ENCODE results near the gene DTX4. TPM values are rescaled to one million over a fixed set of nuclear protein-coding genes. Genes with fewer than 3 reads are reported as not detected.
A peak's percentile ranks its signal among the peaks of the same experiment; 100 is the strongest.

The DTX4 gene
- total and polyA plus RNA-seq, 3 donors from 2014 or later, result 4.5 to 10.2 (median 6.1) TPM

- Histone ChIP-seq H3K4me1 (peaks cover 4% of the 10 kb centered on the region), H3K4me3 (peak overlapping the region; percentile 34 to 58), H3K9me3 (no peaks in the 10 kb centered on the region), H3K36me3 (ENCODE audit: low read depth, missing control alignments) (no peaks in the 10 kb centered on the region), H3K27ac (peak overlapping the region; percentile 84 to 93), H3K27me3 (no peaks in the 10 kb centered on the region)
- intact Hi-C loops (cut with DNase I; ENCODE audit: low total_unique reads), result no loop called here
- no peak for DNase-seq
- TF ChIP-seq, protein P1, sequence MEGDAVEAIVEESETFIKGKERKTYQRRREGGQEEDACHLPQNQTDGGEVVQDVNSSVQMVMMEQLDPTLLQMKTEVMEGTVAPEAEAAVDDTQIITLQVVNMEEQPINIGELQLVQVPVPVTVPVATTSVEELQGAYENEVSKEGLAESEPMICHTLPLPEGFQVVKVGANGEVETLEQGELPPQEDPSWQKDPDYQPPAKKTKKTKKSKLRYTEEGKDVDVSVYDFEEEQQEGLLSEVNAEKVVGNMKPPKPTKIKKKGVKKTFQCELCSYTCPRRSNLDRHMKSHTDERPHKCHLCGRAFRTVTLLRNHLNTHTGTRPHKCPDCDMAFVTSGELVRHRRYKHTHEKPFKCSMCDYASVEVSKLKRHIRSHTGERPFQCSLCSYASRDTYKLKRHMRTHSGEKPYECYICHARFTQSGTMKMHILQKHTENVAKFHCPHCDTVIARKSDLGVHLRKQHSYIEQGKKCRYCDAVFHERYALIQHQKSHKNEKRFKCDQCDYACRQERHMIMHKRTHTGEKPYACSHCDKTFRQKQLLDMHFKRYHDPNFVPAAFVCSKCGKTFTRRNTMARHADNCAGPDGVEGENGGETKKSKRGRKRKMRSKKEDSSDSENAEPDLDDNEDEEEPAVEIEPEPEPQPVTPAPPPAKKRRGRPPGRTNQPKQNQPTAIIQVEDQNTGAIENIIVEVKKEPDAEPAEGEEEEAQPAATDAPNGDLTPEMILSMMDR (IDR thresholded peaks at IDR 0.05), result no peak
- TF ChIP-seq POLR2A (IDR thresholded peaks at IDR 0.05), result no peak
- 63 to 82% methylated on average over 1 of the region's 1 CpG for WGBS, 2 donors
These were observed 27.8 kb upstream of the DTX4 start for GRCh38 chr11:59144096-59144495.

DNA sequence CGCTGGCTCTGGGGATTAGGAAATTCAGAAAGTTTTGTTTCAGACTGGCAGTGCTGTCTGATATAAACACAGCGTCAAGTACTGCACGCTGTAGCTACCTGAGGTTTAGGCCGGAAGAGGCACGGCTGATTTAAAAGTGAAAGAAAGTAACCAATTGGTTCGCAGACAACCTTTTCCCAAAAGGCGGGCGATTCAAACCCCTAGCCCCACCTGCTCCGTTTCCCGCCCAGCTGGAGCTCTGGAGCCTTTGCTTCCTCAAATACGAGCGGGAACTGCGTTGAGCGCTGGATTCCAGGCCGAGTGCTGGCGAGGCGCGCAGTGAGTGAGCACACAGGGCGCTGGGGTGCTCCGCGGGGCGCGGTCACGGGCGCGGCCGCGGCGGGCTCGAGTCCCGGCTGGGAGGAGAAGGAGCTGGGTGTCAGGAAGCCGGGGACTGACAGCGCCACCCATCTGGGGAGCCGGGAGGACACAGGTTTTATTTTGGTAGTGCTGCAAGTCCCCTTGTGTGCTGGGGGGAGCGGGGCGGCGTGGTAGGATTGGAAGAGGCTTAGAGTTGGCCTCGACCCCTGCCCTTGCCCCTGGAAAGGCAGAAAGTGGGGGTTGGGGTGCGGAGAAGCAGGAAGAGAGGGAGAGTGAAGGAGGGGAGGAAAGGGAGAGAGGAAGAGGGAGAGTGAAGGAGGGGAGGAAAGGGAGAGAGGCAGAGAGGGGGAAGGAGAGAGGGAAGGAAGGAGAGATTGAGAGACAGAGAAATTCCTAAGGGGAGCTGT is 27.2 kb upstream of the DTX4 start:
- Histone ChIP-seq H3K9me3 (no peaks in the 10 kb centered on the region), H3K27ac (peak overlapping the region; percentile 84 to 93), H3K36me3 (ENCODE audit: low read depth, missing control alignments) (no peaks in the 10 kb centered on the region), H3K27me3 (no peaks in the 10 kb centered on the region), H3K4me3 (peak overlapping the region; percentile 34 to 58), H3K4me1 (peaks cover 4% of the 10 kb centered on the region)
- DNase-seq, result peak; percentile 86
- intact Hi-C loops (cut with DNase I; ENCODE audit: low total_unique reads), result no loop called here
- no peak for TF ChIP-seq POLR2A (IDR thresholded peaks at IDR 0.05)
- TF ChIP-seq, protein P1 (IDR thresholded peaks at IDR 0.05), result no peak
- WGBS, 2 donors, result 1 to 3% methylated on average over 16 to 39 of the region's 39 CpGs

DNA sequence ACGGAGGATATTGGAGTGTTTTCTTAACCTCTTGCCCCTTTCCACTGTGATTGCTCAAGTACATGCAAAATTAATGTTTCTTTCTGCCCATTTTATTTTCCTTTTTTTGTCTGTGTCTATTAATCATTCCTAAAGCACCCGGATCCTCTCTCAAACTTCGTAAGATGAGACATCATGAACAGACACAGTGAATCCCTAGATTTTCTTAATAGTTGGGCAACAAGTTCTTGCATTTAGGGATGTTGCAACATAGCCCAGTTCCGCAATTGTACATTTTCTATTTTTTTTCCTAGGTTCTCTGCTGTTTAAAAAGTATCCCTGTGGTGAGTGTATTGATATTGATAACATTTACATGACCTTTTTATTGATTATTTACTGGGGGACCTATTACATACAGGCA is 26.4 kb upstream of the DTX4 start:
- DNase-seq, result no peak
- 42 to 64% methylated on average over 4 of the region's 4 CpGs for WGBS, 2 donors
- Histone ChIP-seq H3K27me3 (no peaks in the 10 kb centered on the region), H3K27ac (peak overlapping the region in 1 of 2 donors; percentile 93), H3K36me3 (ENCODE audit: low read depth, missing control alignments) (no peaks in the 10 kb centered on the region), H3K9me3 (no peaks in the 10 kb centered on the region), H3K4me3 (no peak overlapping the region), H3K4me1 (peaks cover 4% of the 10 kb centered on the region)
- intact Hi-C loops (cut with DNase I; ENCODE audit: low total_unique reads), result no loop called here
- TF ChIP-seq, protein P1 (IDR thresholded peaks at IDR 0.05), result no peak
- no peak for TF ChIP-seq POLR2A (IDR thresholded peaks at IDR 0.05)

DNA sequence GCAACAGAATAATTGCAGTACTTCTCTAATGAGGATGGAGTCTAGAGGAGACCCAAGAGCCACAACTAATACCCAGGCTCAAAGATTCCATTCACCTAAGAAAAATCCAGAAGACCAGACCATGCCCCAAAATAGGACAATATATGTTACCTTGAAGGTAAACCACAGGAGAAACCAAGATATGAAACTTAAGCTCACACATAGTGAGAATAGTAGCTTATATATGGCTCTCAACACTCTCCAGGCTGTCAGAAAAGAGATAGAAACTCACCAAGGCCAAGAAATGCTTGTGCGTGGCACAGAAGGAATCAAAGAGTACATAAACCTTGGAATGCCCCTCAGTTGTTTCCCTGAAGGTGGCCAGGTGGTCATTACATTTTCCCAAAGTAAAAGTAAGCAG is 20.2 kb upstream of the DTX4 start:
- Histone ChIP-seq H3K27ac (no peak overlapping the region), H3K27me3 (no peaks in the 10 kb centered on the region), H3K4me1 (no peaks in the 10 kb centered on the region), H3K4me3 (no peak overlapping the region), H3K36me3 (ENCODE audit: low read depth, missing control alignments) (no peaks in the 10 kb centered on the region), H3K9me3 (no peaks in the 10 kb centered on the region)
- intact Hi-C loops (cut with DNase I; ENCODE audit: low total_unique reads), result no loop called here
- DNase-seq, result no peak
- TF ChIP-seq POLR2A (IDR thresholded peaks at IDR 0.05), result no peak
- TF ChIP-seq, protein P1 (IDR thresholded peaks at IDR 0.05), result no peak
- WGBS, 2 donors, result 86 to 94% methylated on average over 1 of the region's 1 CpG

All from testis (tissue), 3 donors.